ENCODE measurements around the gene HGFAC. TPM values are rescaled to one million over a fixed set of nuclear protein-coding genes. Genes with fewer than 3 reads are reported as not detected.

The HGFAC gene
- total RNA-seq (0.32 and 0.87 TPM in 2 replicates), polyA plus RNA-seq (1.7 and 1.8 TPM in 2 replicates)

DNA sequence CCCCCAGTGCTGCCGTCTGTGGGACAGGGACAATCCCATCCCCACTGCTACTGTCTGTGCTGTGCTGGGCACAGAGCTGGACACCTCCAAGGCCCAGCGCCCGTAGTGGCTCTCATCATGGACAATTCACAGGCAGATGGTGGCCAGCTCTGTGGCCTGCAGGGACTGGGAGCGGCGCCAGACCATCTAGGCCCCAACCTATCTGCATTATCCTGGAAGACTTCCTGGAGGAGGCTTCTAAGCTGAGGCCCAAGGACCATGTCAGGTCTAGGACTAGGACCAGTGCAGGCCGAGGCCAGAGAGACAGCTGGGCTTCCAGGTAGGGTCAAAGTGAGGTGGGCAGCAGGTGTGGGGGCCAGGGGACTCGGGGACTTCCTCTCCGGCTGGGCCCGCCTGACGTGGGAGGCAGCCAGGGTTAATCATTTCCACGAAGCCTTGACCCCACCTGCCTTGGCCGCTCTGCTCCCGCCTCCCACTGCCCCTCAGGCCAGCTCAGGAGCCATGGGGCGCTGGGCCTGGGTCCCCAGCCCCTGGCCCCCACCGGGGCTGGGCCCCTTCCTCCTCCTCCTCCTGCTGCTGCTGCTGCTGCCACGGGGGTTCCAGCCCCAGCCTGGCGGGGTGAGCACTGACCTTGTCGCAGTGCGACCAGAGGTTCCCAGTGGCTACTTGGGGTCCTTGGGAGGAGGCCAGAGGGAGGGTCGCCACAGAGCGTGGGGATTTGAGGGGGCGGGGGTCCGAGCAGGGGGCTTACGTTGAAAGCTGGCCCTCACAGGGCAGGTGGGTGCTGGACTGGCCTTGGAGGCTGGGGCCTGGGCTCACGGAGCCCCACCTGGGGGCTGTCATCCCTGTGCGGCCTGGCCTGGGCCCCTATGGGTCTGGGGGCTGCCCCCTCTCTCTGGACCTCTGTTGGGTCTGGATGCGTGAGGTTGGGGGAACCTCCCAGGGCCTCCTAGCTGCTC is at the start of gene HGFAC:
Gene HGFAC (plus strand): TSS at position 468 of the 959 bp plus-strand sequence. CDS start 34 bp downstream, at position 502.
- Histone ChIP-seq H3K36me3 (replicated peaks; ENCODE audit: insufficient read depth, low read depth) (no peaks in the 10 kb centered on the region), H3K4me3 (no peak within 1 kb of the TSS), H3K4me1 (ENCODE audit: insufficient read depth) (no peaks in the 10 kb centered on the region), H3K27me3 (no peaks in the 10 kb centered on the region), H3K9me3 (ENCODE audit: low read depth) (no peaks in the 10 kb centered on the region), H3K79me2 (no peaks in the 10 kb centered on the region), H3K9me2 (replicated peaks; ENCODE audit: insufficient read depth) (no peaks in the 10 kb centered on the region), H4K20me1 (ENCODE audit: insufficient read depth, poor library complexity, severe bottlenecking) (no peaks in the 10 kb centered on the region), H3K4me2 (no peak within 1 kb of the TSS), H3K27ac (no peak within 1 kb of the TSS), H2AFZ (no peak within 1 kb of the TSS)
- TF ChIP-seq EZH2phosphoT487 (IDR thresholded peaks at IDR 0.05; ENCODE audit: low read depth, severe bottlenecking, unreplicated experiment) = no peak
- TF ChIP-seq, protein P1, sequence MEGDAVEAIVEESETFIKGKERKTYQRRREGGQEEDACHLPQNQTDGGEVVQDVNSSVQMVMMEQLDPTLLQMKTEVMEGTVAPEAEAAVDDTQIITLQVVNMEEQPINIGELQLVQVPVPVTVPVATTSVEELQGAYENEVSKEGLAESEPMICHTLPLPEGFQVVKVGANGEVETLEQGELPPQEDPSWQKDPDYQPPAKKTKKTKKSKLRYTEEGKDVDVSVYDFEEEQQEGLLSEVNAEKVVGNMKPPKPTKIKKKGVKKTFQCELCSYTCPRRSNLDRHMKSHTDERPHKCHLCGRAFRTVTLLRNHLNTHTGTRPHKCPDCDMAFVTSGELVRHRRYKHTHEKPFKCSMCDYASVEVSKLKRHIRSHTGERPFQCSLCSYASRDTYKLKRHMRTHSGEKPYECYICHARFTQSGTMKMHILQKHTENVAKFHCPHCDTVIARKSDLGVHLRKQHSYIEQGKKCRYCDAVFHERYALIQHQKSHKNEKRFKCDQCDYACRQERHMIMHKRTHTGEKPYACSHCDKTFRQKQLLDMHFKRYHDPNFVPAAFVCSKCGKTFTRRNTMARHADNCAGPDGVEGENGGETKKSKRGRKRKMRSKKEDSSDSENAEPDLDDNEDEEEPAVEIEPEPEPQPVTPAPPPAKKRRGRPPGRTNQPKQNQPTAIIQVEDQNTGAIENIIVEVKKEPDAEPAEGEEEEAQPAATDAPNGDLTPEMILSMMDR (IDR thresholded peaks at IDR 0.05; ENCODE audit: poor library complexity) = no peak
- TF ChIP-seq EZH2 (IDR thresholded peaks at IDR 0.05; ENCODE audit: borderline replicate concordance) = no peak
- WGBS (ENCODE audit: low lambda C conversion rate, missing lambda C conversion rate) = 92% methylated on average over 16 of the region's 27 CpGs
- no peak for DNase-seq (ENCODE audit: low spot score)

DNA sequence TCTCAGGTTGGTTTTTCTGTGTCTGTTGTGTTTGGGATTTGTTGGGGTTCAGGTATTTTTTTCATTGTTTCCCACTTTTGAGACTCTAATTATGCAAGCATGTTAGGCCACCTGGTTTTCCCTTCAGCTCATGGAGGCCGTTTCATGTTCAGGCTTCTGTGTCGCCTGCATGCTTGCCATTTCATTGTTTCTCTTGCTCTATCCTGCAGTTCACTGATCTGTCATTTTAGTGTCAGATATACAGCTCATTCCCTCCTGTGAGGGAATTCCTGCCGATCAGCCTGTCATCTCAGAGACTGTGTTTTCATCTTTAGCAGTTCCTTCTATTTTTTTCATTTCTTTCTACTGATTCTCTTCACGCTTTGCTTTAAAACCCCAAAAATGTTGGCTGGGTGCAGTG is 49.4 kb upstream of the HGFAC start:
- H3K9me2 ChIP-seq (replicated peaks; ENCODE audit: insufficient read depth) = no peaks in the 10 kb centered on the region
- peaks cover 6% of the 10 kb centered on the region for H3K9me3 ChIP-seq (ENCODE audit: low read depth)
- 66% methylated on average over 4 of the region's 4 CpGs for WGBS (ENCODE audit: low lambda C conversion rate, missing lambda C conversion rate)
- H3K79me2 ChIP-seq = peaks cover 8% of the 10 kb centered on the region
- H3K4me3 ChIP-seq = no peak overlapping the region
- no peaks in the 10 kb centered on the region for H3K36me3 ChIP-seq (replicated peaks; ENCODE audit: insufficient read depth, low read depth)
- TF ChIP-seq, protein P1 (IDR thresholded peaks at IDR 0.05; ENCODE audit: poor library complexity) = no peak
- TF ChIP-seq EZH2 (IDR thresholded peaks at IDR 0.05; ENCODE audit: borderline replicate concordance) (no peak), EZH2phosphoT487 (IDR thresholded peaks at IDR 0.05; ENCODE audit: low read depth, severe bottlenecking, unreplicated experiment) (no peak)
- no peak for DNase-seq (ENCODE audit: low spot score)
- H3K27ac ChIP-seq = no peak overlapping the region
- H4K20me1 ChIP-seq (ENCODE audit: insufficient read depth, poor library complexity, severe bottlenecking) = no peaks in the 10 kb centered on the region
- no peak overlapping the region for H3K4me2 ChIP-seq
- H3K27me3 ChIP-seq = no peaks in the 10 kb centered on the region
- H3K4me1 ChIP-seq (ENCODE audit: insufficient read depth) = peaks cover 26% of the 10 kb centered on the region
- H2AFZ ChIP-seq = no peak overlapping the region

- Histone ChIP-seq H3K4me2 (no peak overlapping the region), H3K4me3 (no peak overlapping the region), H3K4me1 (ENCODE audit: insufficient read depth) (peaks cover 18% of the 10 kb centered on the region), H3K36me3 (replicated peaks; ENCODE audit: insufficient read depth, low read depth) (no peaks in the 10 kb centered on the region), H2AFZ (no peak overlapping the region), H3K27ac (no peak overlapping the region), H4K20me1 (ENCODE audit: insufficient read depth, poor library complexity, severe bottlenecking) (no peaks in the 10 kb centered on the region), H3K9me2 (replicated peaks; ENCODE audit: insufficient read depth) (no peaks in the 10 kb centered on the region), H3K27me3 (no peaks in the 10 kb centered on the region), H3K9me3 (ENCODE audit: low read depth) (peaks cover 6% of the 10 kb centered on the region), H3K79me2 (peaks cover 8% of the 10 kb centered on the region)
- DNase-seq (ENCODE audit: low spot score) = no peak
- TF ChIP-seq EZH2 (IDR thresholded peaks at IDR 0.05; ENCODE audit: borderline replicate concordance) (no peak), EZH2phosphoT487 (IDR thresholded peaks at IDR 0.05; ENCODE audit: low read depth, severe bottlenecking, unreplicated experiment) (no peak)
- TF ChIP-seq, protein P1 (IDR thresholded peaks at IDR 0.05; ENCODE audit: poor library complexity) = no peak
- WGBS (ENCODE audit: low lambda C conversion rate, missing lambda C conversion rate) = 93% methylated on average over 8 of the region's 8 CpGs
These were observed 48.6 kb upstream of the HGFAC start for GRCh38 chr4:3393171-3393570.

Measured in hepatocyte (in vitro differentiated cells).